Endothelial cell of umbilical vein (primary cell): ENCODE data around the gene REPIN1. TPM values are rescaled to one million over a fixed set of nuclear protein-coding genes. Genes with fewer than 3 reads are reported as not detected.

ENCODE experiments used
- BruUV-seq: library from RNA; stranded (reverse); fragments of 400-500 nt; replicated peaks from 2 replicates; lab custom pipeline; 2021; lab: Mats Ljungman, UMichigan
- CTCF ChIA-PET: fragments of 300-600, 350-600 bp; sonication (Branson Sonifier 250); formaldehyde crosslinking; loops from one replicate; lab custom pipeline; 2021; ENCODE audit warnings: antibody characterized with exemption, inconsistent platforms; lab: Charles Lee
- POLR2A ChIA-PET: fragments of 300-600, 350-600 bp; sonication (Branson Sonifier 250); formaldehyde crosslinking; loops from one replicate; lab custom pipeline; 2021; ENCODE audit warnings: antibody characterized with exemption, inconsistent platforms; lab: Charles Lee
- DNase-seq: peaks from one replicate; pipeline ENCODE4 v3.0.0-alpha.2; 2011; ENCODE audit warnings: low read depth, low spot score
- FAIRE-seq: peaks from 2 replicates; lab custom pipeline; 2011; peaks lifted over from hg19 to GRCh38; lab: Jason Lieb, UNC
- H2AFZ ChIP-seq: 2 replicates; pipeline ENCODE4 v1.6.0; 2012; ENCODE audit warnings: low read depth, low read length, control low read depth, inconsistent platforms
- H3K27ac ChIP-seq: 2 replicates; pipeline ENCODE4 v1.5.1; 2011; ENCODE audit warnings: low read depth, mild to moderate bottlenecking, control low read depth, low read length, moderate library complexity; ENCODE audit not compliant: insufficient read depth
- H3K27me3 ChIP-seq, 2 experiments: 2 replicates each; pipeline versions ENCODE4 v1.6.0 to v1.6.1; 2011; ENCODE audit warnings: low read length in 2 of 2, mixed read lengths in 1 of 2; ENCODE audit not compliant: control insufficient read depth in 2 of 2, insufficient read depth in 2 of 2
- H3K36me3 ChIP-seq, 2 experiments: 2 replicates in 1 of 2; 3 replicates in 1 of 2; pipeline ENCODE4 v1.5.1; 2011; ENCODE audit warnings: low read length in 2 of 2, mild to moderate bottlenecking in 1 of 2, moderate library complexity in 1 of 2; ENCODE audit not compliant: control insufficient read depth in 2 of 2, insufficient read depth in 2 of 2; ENCODE audit errors: extremely low read depth in 1 of 2
- H3K4me1 ChIP-seq: 3 replicates; pipeline ENCODE4 v1.5.1; 2011; ENCODE audit warnings: mild to moderate bottlenecking, low read length; ENCODE audit not compliant: control insufficient read depth, insufficient read depth; ENCODE audit errors: extremely low read depth
- H3K4me2 ChIP-seq: 2 replicates; pipeline ENCODE4 v1.6.1; 2011; ENCODE audit warnings: low read length, control low read depth, mixed read lengths; ENCODE audit not compliant: insufficient read depth
- H3K4me3 ChIP-seq, 3 experiments: fragments of 200-600 bp in 1 of 3; sonication (generic), shearing (Covaris generic) in 1 of 3; replicated peaks in 1 of 3; 2 replicates each; pipeline ENCODE4 v1.5.1; 2011 to 2016; ENCODE audit warnings: control low read depth in 3 of 3, low read length in 3 of 3, mild to moderate bottlenecking in 2 of 3, inconsistent platforms in 1 of 3, low read depth in 1 of 3, moderate library complexity in 1 of 3; ENCODE audit not compliant: insufficient read depth in 1 of 3
- H3K79me2 ChIP-seq: 2 replicates; pipeline ENCODE4 v1.6.0; 2012; ENCODE audit warnings: low read length, inconsistent platforms; ENCODE audit not compliant: control insufficient read depth, insufficient read depth
- H3K9ac ChIP-seq: replicated peaks from 2 replicates; pipeline ENCODE3; 2011; ENCODE audit warnings: low read length, control low read depth; ENCODE audit not compliant: insufficient read depth; ENCODE audit errors: extremely low read depth
- H3K9me1 ChIP-seq: replicated peaks from 3 replicates; pipeline ENCODE4 v1.6.0; 2011; ENCODE audit warnings: mild to moderate bottlenecking, low read length; ENCODE audit not compliant: control insufficient read depth, insufficient read depth; ENCODE audit errors: extremely low read depth
- H3K9me3 ChIP-seq: replicated peaks from 2 replicates; pipeline ENCODE4 v1.5.1; 2012; ENCODE audit warnings: low read length, inconsistent platforms; ENCODE audit not compliant: control insufficient read depth, insufficient read depth
- H4K20me1 ChIP-seq: replicated peaks from 2 replicates; pipeline ENCODE3; 2011; ENCODE audit warnings: mild to moderate bottlenecking, low read length; ENCODE audit not compliant: control insufficient read depth, insufficient read depth; ENCODE audit errors: extremely low read depth
- CTCF ChIP-seq, 2 donors: IDR thresholded peaks; 1 replicate in 1 of 2; 2 replicates in 1 of 2; pipeline ENCODE4 v1.5.1; 2011; ENCODE audit warnings: low read length in 2 of 2, mild to moderate bottlenecking in 2 of 2, moderate library complexity in 2 of 2, control low read depth in 1 of 2, inconsistent platforms in 1 of 2, low read depth in 1 of 2; ENCODE audit not compliant: insufficient read depth in 1 of 2; ENCODE audit errors: extremely low read depth in 1 of 2
- EZH2 ChIP-seq: IDR thresholded peaks from 2 replicates; pipeline ENCODE4 v1.6.1; 2012; ENCODE audit warnings: borderline replicate concordance, low read depth, mild to moderate bottlenecking, moderate library complexity, low read length, inconsistent platforms; ENCODE audit not compliant: severe bottlenecking
- GATA2 ChIP-seq: IDR thresholded peaks from 2 replicates; pipeline ENCODE4 v1.7.0; 2011; ENCODE audit warnings: low read depth, mild to moderate bottlenecking, moderate library complexity, mixed read lengths, low read length; ENCODE audit not compliant: insufficient read length, insufficient read depth
- JUN ChIP-seq: IDR thresholded peaks from 2 replicates; pipeline ENCODE4 v1.6.1; 2011; ENCODE audit warnings: borderline replicate concordance, low read depth; ENCODE audit not compliant: insufficient read length, insufficient read depth
- POLR2AphosphoS5 ChIP-seq: IDR thresholded peaks from 2 replicates; pipeline ENCODE4 v1.6.1; 2012; ENCODE audit warnings: low read depth, mild to moderate bottlenecking, control low read depth, low read length, moderate library complexity; ENCODE audit not compliant: insufficient read depth
- dilution Hi-C: fragments of 300-500 bp; cut with MboI; formaldehyde crosslinking; loops from one replicate; pipeline ENCODE4 v1.15.0; 2019; ENCODE audit warnings: low sequenced_read_pairs; ENCODE audit not compliant: extremely low pct_ligation_motif_present
- intact Hi-C: fragments of 100-400 bp; cut with micrococcal nuclease; formaldehyde crosslinking; loops from one replicate; pipeline ENCODE4 v1.10.0; 2022
- polyA plus RNA-seq, 4 experiments: library from polyadenylated mRNA; depleted of rRNA in 3 of 4; stranded (reverse) in 3 of 4; unstranded in 1 of 4; fragments of >200 nt; gene quantifications; 2 replicates each; pipeline versions ENCODE4 v1.2.1 to v1.2.3, GENCODE V29; 2011 to 2012; ENCODE audit warnings: missing spikeins in 1 of 4
- total RNA-seq: library from RNA; stranded (reverse); gene quantifications from 2 replicates; pipeline ENCODE4 v1.2.3, GENCODE V29; 2021

The REPIN1 gene
- total and polyA plus RNA-seq, 2 donors (not counting 3 experiments of a cell fraction or from before 2014, with no cell fraction given): 108 to 140 TPM

GRCh38 chr7:150420987-150421674 is 52.5 kb downstream of the REPIN1 start:
- intact Hi-C loops: loop anchor here (1.0 to 2.0 kb wide), 5 partner anchors 42 to 456 kb away; partner anchors contain the start of gene ZNF775
- no TSS peak for BruUV-seq
- H3K9ac ChIP-seq: no peak overlapping the region
- H3K27me3 ChIP-seq: no peaks in the 10 kb centered on the region
- no peaks in the 10 kb centered on the region for H4K20me1 ChIP-seq
- FAIRE-seq (peak; percentile 97), DNase-seq (peak; percentile 80)
- POLR2A ChIA-PET: no interaction called here
- no peak overlapping the region for H3K27ac ChIP-seq
- H3K36me3 ChIP-seq: no peaks in the 10 kb centered on the region
- no peak overlapping the region for H3K4me3 ChIP-seq
- no peaks in the 10 kb centered on the region for H3K79me2 ChIP-seq
- CTCF ChIA-PET: interaction anchor here (0.6 to 1.2 kb wide), 17 partner anchors 9 to 335 kb away, joined by 3 to 24 read pairs (median 4); a partner anchor contains a TSS
- dilution Hi-C loops: no loop called here
- H3K9me1 ChIP-seq: no peaks in the 10 kb centered on the region
- H2AFZ ChIP-seq: peak overlapping the region; percentile 34
- no peak for TF ChIP-seq EZH2
- TF ChIP-seq POLR2AphosphoS5: no peak
- no peak for TF ChIP-seq JUN
- TF ChIP-seq CTCF (IDR thresholded peaks at IDR 0.05; ENCODE audit: extremely low read depth in 1 of 2, insufficient read depth in 1 of 2, low read depth in 1 of 2, low read length in 2 of 2): peak; percentile 80 to 81
- TF ChIP-seq GATA2: peak; percentile 24
- no peaks in the 10 kb centered on the region for H3K9me3 ChIP-seq
- H3K4me2 ChIP-seq: no peak overlapping the region
- H3K4me1 ChIP-seq: no peaks in the 10 kb centered on the region
